H1 (cell line): ENCODE data around the gene MLN. TPM values are rescaled to one million over a fixed set of nuclear protein-coding genes. Genes with fewer than 3 reads are reported as not detected.

ENCODE experiments used
- CTCF ChIA-PET: fragments of 300-600 bp; sonication (Branson Sonifier 250); formaldehyde crosslinking; loops from one replicate; lab custom pipeline; 2021; ENCODE audit not compliant: partially characterized antibody; lab: Charles Lee
- POLR2A ChIA-PET: fragments of 300-600 bp; sonication (Branson Sonifier 250); formaldehyde crosslinking; loops from one replicate; lab custom pipeline; 2021; ENCODE audit warnings: inconsistent platforms; ENCODE audit not compliant: partially characterized antibody; lab: Charles Lee
- DNase-seq, 2 experiments: peaks; one replicate each; pipeline versions ENCODE4 v3.0.0 to v3.0.0-alpha.2; 2010 to 2022; ENCODE audit warnings: low spot score in 2 of 2, low read depth in 1 of 2, mixed read lengths in 1 of 2
- FAIRE-seq: peaks from 2 replicates; lab custom pipeline; 2011; peaks lifted over from hg19 to GRCh38; lab: Jason Lieb, UNC
- H2AFZ ChIP-seq: 2 replicates; pipeline ENCODE4 v1.8.1; 2012; ENCODE audit warnings: low read length, inconsistent platforms
- H2AK5ac ChIP-seq: 2 replicates; pipeline ENCODE4 v1.6.1; 2013; ENCODE audit warnings: low read depth, low read length
- H2BK120ac ChIP-seq: replicated peaks from 2 replicates; pipeline ENCODE3; 2013; ENCODE audit warnings: low read depth, low read length, inconsistent platforms
- H2BK12ac ChIP-seq: 2 replicates; pipeline ENCODE4 v1.6.1; 2013; ENCODE audit warnings: low read depth, low read length
- H2BK15ac ChIP-seq: 2 replicates; pipeline ENCODE4 v1.6.1; 2013; ENCODE audit warnings: low read length
- H2BK20ac ChIP-seq: 2 replicates; pipeline ENCODE4 v1.6.1; 2013; ENCODE audit warnings: low read length
- H2BK5ac ChIP-seq: 2 replicates; pipeline ENCODE4 v1.6.1; 2013; ENCODE audit warnings: low read depth, low read length
- H3K14ac ChIP-seq: 2 replicates; pipeline ENCODE4 v1.6.1; 2013; ENCODE audit warnings: inconsistent platforms; ENCODE audit not compliant: insufficient read length
- H3K18ac ChIP-seq: 2 replicates; pipeline ENCODE4 v1.6.1; 2013; ENCODE audit warnings: low read length; ENCODE audit errors: extremely low read depth
- H3K23ac ChIP-seq: 2 replicates; pipeline ENCODE4 v1.6.1; 2013; ENCODE audit warnings: inconsistent platforms; ENCODE audit not compliant: insufficient read length
- H3K23me2 ChIP-seq: 2 replicates; pipeline ENCODE4 v1.6.1; 2013; ENCODE audit warnings: low read depth, low read length
- H3K27ac ChIP-seq: 2 replicates; pipeline ENCODE4 v1.6.1; 2011; ENCODE audit warnings: low read depth, low read length, inconsistent platforms
- H3K27me3 ChIP-seq, 4 experiments: replicated peaks in 1 of 4; 1 replicate in 1 of 4; 2 replicates in 3 of 4; pipeline versions ENCODE4 v1.6.1 to v1.8.1; 2011 to 2013; ENCODE audit warnings: low read length in 3 of 4, mild to moderate bottlenecking in 3 of 4, inconsistent platforms in 2 of 4, mixed read lengths in 2 of 4, moderate library complexity in 1 of 4; ENCODE audit not compliant: control insufficient read depth in 3 of 4, insufficient read depth in 3 of 4; ENCODE audit errors: extremely low read depth in 1 of 4
- H3K36me3 ChIP-seq, 4 experiments: 2 replicates each; pipeline versions ENCODE4 v1.6.1 to v1.8.1; 2011 to 2013; ENCODE audit warnings: mild to moderate bottlenecking in 4 of 4, low read length in 3 of 4, moderate library complexity in 2 of 4, control low read depth in 1 of 4, inconsistent platforms in 1 of 4; ENCODE audit not compliant: insufficient read depth in 4 of 4, control insufficient read depth in 2 of 4
- H3K4ac ChIP-seq: replicated peaks from 2 replicates; pipeline ENCODE3; 2013; ENCODE audit warnings: low read length, low read depth, mixed read lengths, inconsistent platforms; ENCODE audit not compliant: insufficient read length
- H3K4me1 ChIP-seq, 4 experiments: replicated peaks in 1 of 4; 1 replicate in 1 of 4; 2 replicates in 3 of 4; pipeline versions ENCODE4 v1.6.1 to v1.8.1; 2011 to 2013; ENCODE audit warnings: low read length in 3 of 4, inconsistent platforms in 2 of 4, mixed read lengths in 1 of 4; ENCODE audit not compliant: insufficient read depth in 4 of 4, control insufficient read depth in 3 of 4
- H3K4me2 ChIP-seq, 2 experiments: 2 replicates each; pipeline versions ENCODE4 v1.6.1 to v1.8.1; 2011 to 2013; ENCODE audit warnings: low read depth in 2 of 2, low read length in 2 of 2, control low read depth in 1 of 2, inconsistent platforms in 1 of 2, mild to moderate bottlenecking in 1 of 2; ENCODE audit not compliant: insufficient read depth in 1 of 2
- H3K4me3 ChIP-seq, 4 experiments: fragments of 200-600, 300-600 bp in 1 of 4; sonication (generic), shearing (Covaris generic), sonication (Bioruptor Twin) in 1 of 4; 2 replicates each; pipeline versions ENCODE4 v1.5.1 to v1.8.1; 2011 to 2016; ENCODE audit warnings: low read length in 4 of 4, low read depth in 3 of 4, control low read depth in 2 of 4, inconsistent platforms in 2 of 4, mild to moderate bottlenecking in 2 of 4, mixed read lengths in 1 of 4, moderate library complexity in 1 of 4; ENCODE audit not compliant: insufficient read depth in 2 of 4; ENCODE audit errors: extremely low read depth in 1 of 4
- H3K56ac ChIP-seq: replicated peaks from 2 replicates; pipeline ENCODE3; 2013; ENCODE audit warnings: low read depth, mild to moderate bottlenecking, mixed read lengths, low read length, inconsistent platforms; ENCODE audit not compliant: insufficient read length
- H3K79me1 ChIP-seq: 2 replicates; pipeline ENCODE4 v1.6.1; 2013; ENCODE audit warnings: low read depth, low read length, control low read depth
- H3K79me2 ChIP-seq, 2 experiments: 2 replicates each; pipeline versions ENCODE4 v1.6.1 to v1.8.1; 2012 to 2013; ENCODE audit warnings: low read length in 2 of 2, mild to moderate bottlenecking in 2 of 2, inconsistent platforms in 1 of 2; ENCODE audit not compliant: insufficient read depth in 2 of 2, control insufficient read depth in 1 of 2
- H3K9ac ChIP-seq, 4 experiments: replicated peaks in 1 of 4; 1 replicate in 1 of 4; 2 replicates in 3 of 4; pipeline versions ENCODE4 v1.6.1 to v1.8.1; 2011 to 2013; ENCODE audit warnings: low read depth in 3 of 4, low read length in 3 of 4, control low read depth in 2 of 4, mild to moderate bottlenecking in 2 of 4, moderate library complexity in 2 of 4, inconsistent platforms in 1 of 4; ENCODE audit errors: extremely low read depth in 1 of 4
- H3K9me3 ChIP-seq, 2 experiments: 2 replicates each; pipeline versions ENCODE4 v1.6.1 to v1.8.1; 2012 to 2013; ENCODE audit warnings: mild to moderate bottlenecking in 2 of 2, moderate library complexity in 2 of 2, control low read depth in 1 of 2, inconsistent platforms in 1 of 2, low read depth in 1 of 2, low read length in 1 of 2, mixed read lengths in 1 of 2; ENCODE audit not compliant: insufficient read depth in 2 of 2
- H4K20me1 ChIP-seq, 2 experiments: replicated peaks in 1 of 2; 2 replicates each; pipeline versions ENCODE3 to v1.8.1; 2011 to 2013; ENCODE audit warnings: inconsistent platforms in 2 of 2, low read length in 2 of 2, mild to moderate bottlenecking in 1 of 2; ENCODE audit not compliant: insufficient read depth in 2 of 2, control insufficient read depth in 1 of 2
- H4K5ac ChIP-seq: 2 replicates; pipeline ENCODE4 v1.6.1; 2013; ENCODE audit warnings: low read length, low read depth, mixed read lengths, inconsistent platforms; ENCODE audit not compliant: insufficient read length
- H4K8ac ChIP-seq: 2 replicates; pipeline ENCODE4 v1.8.0; 2013; ENCODE audit warnings: mild to moderate bottlenecking, moderate library complexity, low read length, inconsistent platforms; ENCODE audit not compliant: insufficient read depth; ENCODE audit errors: extremely low read depth
- H4K91ac ChIP-seq: replicated peaks from 2 replicates; pipeline ENCODE3; 2013; ENCODE audit warnings: low read length, mixed read lengths, inconsistent platforms; ENCODE audit not compliant: insufficient read length
- ASH2L ChIP-seq: fragments of 200-600, 300-600 bp; sonication (generic); IDR thresholded peaks from one replicate; pipeline ENCODE4 v1.7.1; 2017; ENCODE audit warnings: low read length
- BRCA1 ChIP-seq: IDR thresholded peaks from 2 replicates; pipeline ENCODE4 v1.6.1; 2012; ENCODE audit warnings: low read depth, low read length, improper control_type of control experiment
- CREB1 ChIP-seq: IDR thresholded peaks from 2 replicates; pipeline ENCODE4 v1.6.1; 2012; ENCODE audit warnings: inconsistent platforms
- E2F6 ChIP-seq: IDR thresholded peaks from 2 replicates; pipeline ENCODE4 v1.6.1; 2012; ENCODE audit warnings: inconsistent platforms
- EZH2 ChIP-seq: fragments of 200-600 bp; sonication (generic); IDR thresholded peaks from 2 replicates; pipeline ENCODE4 v1.7.1; 2012; ENCODE audit warnings: low read depth, mild to moderate bottlenecking, moderate library complexity, low read length, inconsistent platforms; ENCODE audit not compliant: severe bottlenecking
- HDAC2 ChIP-seq, 2 experiments: fragments of 300-600 bp in 1 of 2; sonication (generic) in 1 of 2; IDR thresholded peaks; 2 replicates each; pipeline ENCODE4 v1.6.1; 2011 to 2012; ENCODE audit warnings: low read depth in 2 of 2, low read length in 2 of 2, mild to moderate bottlenecking in 2 of 2, moderate library complexity in 2 of 2, borderline replicate concordance in 1 of 2, inconsistent platforms in 1 of 2
- HDAC6 ChIP-seq: IDR thresholded peaks from one replicate; pipeline ENCODE4 v1.7.1; 2012; ENCODE audit warnings: low read depth, mild to moderate bottlenecking, inconsistent platforms, low read length, moderate library complexity
- JUN ChIP-seq: IDR thresholded peaks from 2 replicates; pipeline ENCODE4 v1.6.1; 2011; ENCODE audit warnings: low read depth, mild to moderate bottlenecking, improper control_type of control experiment, low read length
- KDM1A ChIP-seq: fragments of 200-600, 300-600 bp; sonication (generic); IDR thresholded peaks from 2 replicates; pipeline ENCODE4 v1.7.1; 2016; ENCODE audit warnings: mild to moderate bottlenecking, low read length, borderline replicate concordance
- KDM5A ChIP-seq: fragments of 200-600 bp; IDR thresholded peaks from 2 replicates; pipeline ENCODE4 v1.7.1; 2012; ENCODE audit warnings: mild to moderate bottlenecking, low read length, inconsistent platforms, mixed read lengths
- MAX ChIP-seq: IDR thresholded peaks from 2 replicates; pipeline ENCODE4 v1.6.1; 2012; ENCODE audit warnings: inconsistent platforms
- POU5F1 ChIP-seq: IDR thresholded peaks from 2 replicates; pipeline ENCODE4 v1.6.1; 2011; ENCODE audit warnings: low read depth, mild to moderate bottlenecking, low read length, moderate library complexity
- WGBS, 2 experiments: shearing (Covaris generic) in 1 of 2; methylation state at CpG; one replicate each; pipeline versions ENCODE4 v1.1.6 to v1.1.7; 2013 to 2015; ENCODE audit warnings: low lambda C conversion rate in 2 of 2, mixed read lengths in 2 of 2, inconsistent platforms in 1 of 2, low coverage in 1 of 2, missing lambda C conversion rate in 1 of 2; ENCODE audit not compliant: insufficient replicate concordance in 2 of 2, insufficient coverage in 1 of 2, insufficient read length in 1 of 2; ENCODE audit errors: extremely low coverage in 1 of 2, missing lambda C conversion rate in 1 of 2; 5-methylcytosine and 5-hydroxymethylcytosine counted together
- polyA plus RNA-seq, 7 experiments: library from polyadenylated mRNA; depleted of rRNA in 3 of 7; stranded (reverse) in 5 of 7; unstranded in 2 of 7; fragments of >200 nt in 5 of 7; fragments of 200-250 nt in 2 of 7; gene quantifications; 1 replicate in 5 of 7; 2 replicates in 1 of 7; 4 replicates in 1 of 7; pipeline versions ENCODE4 v1.2.1 to v1.2.3, GENCODE V29; 2011 to 2013; ENCODE audit warnings: missing spikeins in 2 of 7, mixed read lengths in 2 of 7
- total RNA-seq: library from RNA; stranded (reverse); fragmentation: NEBNext Ultra II Directional; extraction: Animal tissue kit (Norgen Biotek cat#: 25700); gene quantifications from 2 replicates; pipeline ENCODE4 v1.2.1, GENCODE V29; 2021

MLN gene
- total and polyA plus RNA-seq, 2 of the 8 experiments (the other 6 are each of a cell fraction or from before 2014, with no cell fraction given), result not detected

GRCh38 chr6:33818293-33818692 lies 14.5 kb upstream of the MLN start:
- Histone ChIP-seq H2BK12ac (peak overlapping the region; percentile 52; the same call in 1 of the 2 replicates), H3K4ac (no peak overlapping the region), H3K79me1 (no peaks in the 10 kb centered on the region), H2AFZ (no peak overlapping the region), H3K9me3 (no peaks in the 10 kb centered on the region), H3K36me3 (no peaks in the 10 kb centered on the region), H2AK5ac (no peak overlapping the region; the same call in 1 of the 2 replicates), H4K20me1 (no peaks in the 10 kb centered on the region), H3K4me2 (no peak overlapping the region), H4K5ac (no peak overlapping the region), H3K27me3 (peaks cover 0 to 3% (median 1%) of the 10 kb centered on the region in 4 experiments; a peak in 4 of 7 replicates), H3K4me1 (peaks cover 2 to 22% (median 15%) of the 10 kb centered on the region in 4 experiments), H3K23ac (no peak overlapping the region), H2BK15ac (no peak overlapping the region; the same call in 1 of the 2 replicates), H3K56ac (no peak overlapping the region), H2BK5ac (no peak overlapping the region), H3K79me2 (no peaks in the 10 kb centered on the region), H4K91ac (no peak overlapping the region), H3K9ac (no peak overlapping the region), H2BK20ac (0 out of 2 replicates have a peak overlapping the region, but pooled peaks have one; percentile 10), H3K23me2 (no peaks in the 10 kb centered on the region; the same call in 1 of the 2 replicates), H3K27ac (no peak overlapping the region), H3K4me3 (no peak overlapping the region), H3K18ac (no peak overlapping the region), H3K14ac (no peak overlapping the region), H2BK120ac (no peak overlapping the region), H4K8ac (no peak overlapping the region)
- ChIA-PET CTCF (interaction anchor here (0.6 to 5.8 kb wide), 12 partner anchors 9 to 228 kb away, joined by 3 to 49 read pairs (median 3); no protein-coding TSS in a partner anchor), POLR2A (interaction anchor here (1.3 kb wide), 1 partner anchor 44 kb away, joined by 3 read pairs; no protein-coding TSS in a partner anchor)
- DNase-seq, result no peak
- WGBS, 2 experiments, result 98% methylated on average over 3 of the region's 3 CpGs; no CpG with 5 or more reads in 1 of the 2 experiments
- no peak for FAIRE-seq
- no peak for TF ChIP-seq BRCA1
- no peak for TF ChIP-seq HDAC6
- no peak for TF ChIP-seq POU5F1
- no peak for TF ChIP-seq HDAC2 (IDR thresholded peaks at IDR 0.05; ENCODE audit: borderline replicate concordance in 1 of 2, low read depth in 2 of 2, low read length in 2 of 2)
- no peak for TF ChIP-seq KDM5A
- no peak for TF ChIP-seq MAX
- TF ChIP-seq JUN, result no peak
- no peak for TF ChIP-seq EZH2
- TF ChIP-seq KDM1A, result no peak
- no peak for TF ChIP-seq E2F6
- no peak for TF ChIP-seq CREB1
- no peak for TF ChIP-seq ASH2L
